ENCODE results near the gene ANO8.

ANO8 gene

GRCh38 chr19:17341386-17341785 lies 6.7 kb upstream of the ANO8 start:
- Histone ChIP-seq H3K79me1 (replicated peaks; ENCODE audit: low read length, poor library complexity, severe bottlenecking) (peaks cover 16% of the 10 kb centered on the region), H4K91ac (ENCODE audit: low read length) (no peak overlapping the region), H3K4me1 (ENCODE audit: control insufficient read depth, insufficient read depth, low read depth, low read length) (peaks cover 21% of the 10 kb centered on the region), H3K27me3 (ENCODE audit: control insufficient read depth in 1 of 2, insufficient read depth in 1 of 2, low read length in 2 of 2) (no peaks in the 10 kb centered on the region), H2AFZ (ENCODE audit: low read depth, low read length) (no peak overlapping the region), H3K9me3 (ENCODE audit: control insufficient read depth, low read length) (no peaks in the 10 kb centered on the region), H4K8ac (ENCODE audit: low read length) (no peak overlapping the region), H3K4me3 (ENCODE audit: insufficient read depth in 1 of 2, low read depth in 1 of 2, low read length in 2 of 2) (no peak overlapping the region), H3K4ac (ENCODE audit: low read depth in 1 of 2, low read length in 2 of 2) (no peak overlapping the region), H3K36me3 (ENCODE audit: control insufficient read depth in 1 of 2, insufficient read depth in 2 of 2, low read depth in 1 of 2, low read length in 2 of 2) (peaks cover 7 to 30% of the 10 kb centered on the region in 2 experiments), H3K14ac (ENCODE audit: low read length in 2 of 2) (no peak overlapping the region), H3K4me2 (ENCODE audit: low read length, poor library complexity, severe bottlenecking) (no peak overlapping the region), H2AK5ac (ENCODE audit: low read length, severe bottlenecking) (no peak overlapping the region), H2BK12ac (ENCODE audit: low read length in 2 of 2) (no peak overlapping the region), H3K23ac (ENCODE audit: low read length in 2 of 2) (no peak overlapping the region), H3K27ac (ENCODE audit: low read length, poor library complexity, severe bottlenecking) (no peak overlapping the region), H3K9ac (ENCODE audit: low read length) (no peak overlapping the region), H3K18ac (ENCODE audit: low read depth in 1 of 2, low read length in 2 of 2) (no peak overlapping the region), H2BK5ac (ENCODE audit: low read depth, low read length, poor library complexity, severe bottlenecking) (no peak overlapping the region), H2BK15ac (ENCODE audit: low read depth, poor library complexity, severe bottlenecking) (no peak overlapping the region), H2BK120ac (ENCODE audit: low read depth, low read length) (no peak overlapping the region)
- no peak for DNase-seq
- WGBS = 96% methylated on average over 15 of the region's 15 CpGs

- Histone ChIP-seq H3K27ac (ENCODE audit: low read length, poor library complexity, severe bottlenecking) (no peak overlapping the region), H3K27me3 (ENCODE audit: control insufficient read depth in 1 of 2, insufficient read depth in 1 of 2, low read length in 2 of 2) (no peaks in the 10 kb centered on the region), H3K36me3 (ENCODE audit: control insufficient read depth in 1 of 2, insufficient read depth in 2 of 2, low read depth in 1 of 2, low read length in 2 of 2) (peaks cover 7 to 30% of the 10 kb centered on the region in 2 experiments), H3K14ac (ENCODE audit: low read length in 2 of 2) (no peak overlapping the region), H2AK5ac (ENCODE audit: low read length, severe bottlenecking) (no peak overlapping the region), H4K91ac (ENCODE audit: low read length) (no peak overlapping the region), H3K79me1 (replicated peaks; ENCODE audit: low read length, poor library complexity, severe bottlenecking) (peaks cover 16% of the 10 kb centered on the region), H3K9me3 (ENCODE audit: control insufficient read depth, low read length) (no peaks in the 10 kb centered on the region), H3K18ac (ENCODE audit: low read depth in 1 of 2, low read length in 2 of 2) (no peak overlapping the region), H2BK15ac (ENCODE audit: low read depth, poor library complexity, severe bottlenecking) (no peak overlapping the region), H3K4ac (ENCODE audit: low read depth in 1 of 2, low read length in 2 of 2) (no peak overlapping the region), H2BK120ac (ENCODE audit: low read depth, low read length) (no peak overlapping the region), H4K8ac (ENCODE audit: low read length) (no peak overlapping the region), H3K4me2 (ENCODE audit: low read length, poor library complexity, severe bottlenecking) (no peak overlapping the region), H2BK12ac (ENCODE audit: low read length in 2 of 2) (no peak overlapping the region), H2BK5ac (ENCODE audit: low read depth, low read length, poor library complexity, severe bottlenecking) (no peak overlapping the region), H3K4me1 (ENCODE audit: control insufficient read depth, insufficient read depth, low read depth, low read length) (peaks cover 22% of the 10 kb centered on the region), H3K4me3 (ENCODE audit: insufficient read depth in 1 of 2, low read depth in 1 of 2, low read length in 2 of 2) (no peak overlapping the region), H3K9ac (ENCODE audit: low read length) (no peak overlapping the region), H3K23ac (ENCODE audit: low read length in 2 of 2) (no peak overlapping the region), H2AFZ (ENCODE audit: low read depth, low read length) (no peak overlapping the region)
- DNase-seq = no peak
- 73% methylated on average over 16 of the region's 17 CpGs for WGBS
Observed at GRCh38 chr19:17340871-17341357, 6.3 kb upstream of the ANO8 start.

GRCh38 chr19:17340302-17340870 lies 5.7 kb upstream of the ANO8 start:
- Histone ChIP-seq H2BK5ac (ENCODE audit: low read depth, low read length, poor library complexity, severe bottlenecking) (no peak overlapping the region), H3K4me2 (ENCODE audit: low read length, poor library complexity, severe bottlenecking) (no peak overlapping the region), H2AK5ac (ENCODE audit: low read length, severe bottlenecking) (no peak overlapping the region), H3K27ac (ENCODE audit: low read length, poor library complexity, severe bottlenecking) (no peak overlapping the region), H3K79me1 (replicated peaks; ENCODE audit: low read length, poor library complexity, severe bottlenecking) (peaks cover 16% of the 10 kb centered on the region), H3K9ac (ENCODE audit: low read length) (no peak overlapping the region), H4K91ac (ENCODE audit: low read length) (no peak overlapping the region), H4K8ac (ENCODE audit: low read length) (peak overlapping the region; percentile 7), H3K18ac (ENCODE audit: low read depth in 1 of 2, low read length in 2 of 2) (no peak overlapping the region), H3K36me3 (ENCODE audit: control insufficient read depth in 1 of 2, insufficient read depth in 2 of 2, low read depth in 1 of 2, low read length in 2 of 2) (peaks cover 7 to 30% of the 10 kb centered on the region in 2 experiments), H3K4me1 (ENCODE audit: control insufficient read depth, insufficient read depth, low read depth, low read length) (peaks cover 22% of the 10 kb centered on the region), H2AFZ (ENCODE audit: low read depth, low read length) (no peak overlapping the region), H3K4me3 (ENCODE audit: insufficient read depth in 1 of 2, low read depth in 1 of 2, low read length in 2 of 2) (no peak overlapping the region), H3K4ac (ENCODE audit: low read depth in 1 of 2, low read length in 2 of 2) (no peak overlapping the region), H2BK12ac (ENCODE audit: low read length in 2 of 2) (no peak overlapping the region), H3K27me3 (ENCODE audit: control insufficient read depth in 1 of 2, insufficient read depth in 1 of 2, low read length in 2 of 2) (no peaks in the 10 kb centered on the region), H2BK120ac (ENCODE audit: low read depth, low read length) (no peak overlapping the region), H3K23ac (ENCODE audit: low read length in 2 of 2) (no peak overlapping the region), H3K9me3 (ENCODE audit: control insufficient read depth, low read length) (no peaks in the 10 kb centered on the region), H2BK15ac (ENCODE audit: low read depth, poor library complexity, severe bottlenecking) (no peak overlapping the region), H3K14ac (ENCODE audit: low read length in 2 of 2) (no peak overlapping the region)
- DNase-seq = no peak
- 72% methylated on average over 21 of the region's 21 CpGs for WGBS

GRCh38 chr19:17339088-17339741 lies 4.6 kb upstream of the ANO8 start:
- Histone ChIP-seq H4K91ac (ENCODE audit: low read length) (no peak overlapping the region), H3K9me3 (ENCODE audit: control insufficient read depth, low read length) (no peaks in the 10 kb centered on the region), H2AK5ac (ENCODE audit: low read length, severe bottlenecking) (no peak overlapping the region), H3K27me3 (ENCODE audit: control insufficient read depth in 1 of 2, insufficient read depth in 1 of 2, low read length in 2 of 2) (no peaks in the 10 kb centered on the region), H3K4me2 (ENCODE audit: low read length, poor library complexity, severe bottlenecking) (no peak overlapping the region), H2AFZ (ENCODE audit: low read depth, low read length) (no peak overlapping the region), H3K4me3 (ENCODE audit: insufficient read depth in 1 of 2, low read depth in 1 of 2, low read length in 2 of 2) (no peak overlapping the region), H3K36me3 (ENCODE audit: control insufficient read depth in 1 of 2, insufficient read depth in 2 of 2, low read depth in 1 of 2, low read length in 2 of 2) (peaks cover 7 to 30% of the 10 kb centered on the region in 2 experiments), H4K8ac (ENCODE audit: low read length) (no peak overlapping the region), H3K18ac (ENCODE audit: low read depth in 1 of 2, low read length in 2 of 2) (no peak overlapping the region), H3K23ac (ENCODE audit: low read length in 2 of 2) (no peak overlapping the region), H3K79me1 (replicated peaks; ENCODE audit: low read length, poor library complexity, severe bottlenecking) (peaks cover 16% of the 10 kb centered on the region), H2BK12ac (ENCODE audit: low read length in 2 of 2) (no peak overlapping the region), H3K14ac (ENCODE audit: low read length in 2 of 2) (no peak overlapping the region), H3K27ac (ENCODE audit: low read length, poor library complexity, severe bottlenecking) (no peak overlapping the region), H3K4me1 (ENCODE audit: control insufficient read depth, insufficient read depth, low read depth, low read length) (peaks cover 25% of the 10 kb centered on the region), H3K9ac (ENCODE audit: low read length) (no peak overlapping the region), H2BK15ac (ENCODE audit: low read depth, poor library complexity, severe bottlenecking) (no peak overlapping the region), H2BK120ac (ENCODE audit: low read depth, low read length) (no peak overlapping the region), H2BK5ac (ENCODE audit: low read depth, low read length, poor library complexity, severe bottlenecking) (no peak overlapping the region), H3K4ac (ENCODE audit: low read depth in 1 of 2, low read length in 2 of 2) (no peak overlapping the region)
- no peak for DNase-seq
- WGBS = 97% methylated on average over 29 of the region's 34 CpGs

All from mesenchymal stem cell (in vitro differentiated cells and primary cell).